ENCODE measurements around the gene TESK2. TPM values are rescaled to one million over a fixed set of nuclear protein-coding genes. Genes with fewer than 3 reads are reported as not detected.

TESK2 gene
- total RNA-seq, 2 experiments from 2014 or later, result 4.9 to 6.6 TPM

GRCh38 chr1:45326627-45327623, 164.0 kb downstream of the TESK2 start, which contains the start of gene HPDL:
Gene HPDL (plus strand): TSS chr1:45326895. CDS start chr1:45327149, 254 bp downstream.
- DNase-seq (ENCODE audit: low spot score), result peak; percentile 84
- ChIA-PET CTCF (ENCODE audit: unreplicated experiment) (interaction anchor here (0.6 kb wide), 1 partner anchor 24 kb away, joined by 7 read pairs; no protein-coding TSS in a partner anchor), POLR2A (interaction anchor here (0.6 to 7.5 kb wide), 11 partner anchors 9 to 172 kb away, joined by 3 to 45 read pairs (median 3); partner anchors contain the start of genes MUTYH and TOE1)
- peaks cover 7% of the 10 kb centered on the region for H3K36me3 ChIP-seq (ENCODE audit: insufficient read depth, low read length)
- intact Hi-C loops (cut with micrococcal nuclease; ENCODE audit: unreplicated experiment), result loop anchor here (2.0 kb wide), 1 partner anchor 22 kb away; no protein-coding TSS in a partner anchor
- H3K27ac ChIP-seq (ENCODE audit: low read depth, low read length, poor library complexity, severe bottlenecking), result peak within 1 kb of the TSS; percentile 57
- no peak for TF ChIP-seq EZH2phosphoT487 (IDR thresholded peaks at IDR 0.05; ENCODE audit: borderline replicate concordance, low read depth, low read length)
- TF ChIP-seq CTCF (conservative IDR thresholded peaks at IDR 0.05; ENCODE audit: low read length), result peak; percentile 43; the same call in 1 of the 2 replicates
- H3K4me3 ChIP-seq (ENCODE audit: low read depth, low read length, poor library complexity, severe bottlenecking), result peak within 1 kb of the TSS; percentile 71
- H4K20me1 ChIP-seq (ENCODE audit: insufficient read depth, low read length), result no peaks in the 10 kb centered on the region
- H3K4me1 ChIP-seq (ENCODE audit: insufficient read depth, low read length, poor library complexity, severe bottlenecking), result peaks cover 34% of the 10 kb centered on the region
- peak within 1 kb of the TSS; percentile 86 for H3K4me2 ChIP-seq (ENCODE audit: low read length)
- peaks cover 7% of the 10 kb centered on the region; the same call in 1 of the 2 replicates for H3K79me2 ChIP-seq (ENCODE audit: insufficient read depth, low read depth, low read length)
- H2AFZ ChIP-seq (ENCODE audit: low read length), result peak within 1 kb of the TSS; percentile 23; the same call in 1 of the 2 replicates
- H3K9me2 ChIP-seq (ENCODE audit: insufficient read depth, low read length), result no peaks in the 10 kb centered on the region
- H3K9me3 ChIP-seq (ENCODE audit: low read length), result no peaks in the 10 kb centered on the region
- no TSS peak for BruUV-seq (replicated peaks)

DNA sequence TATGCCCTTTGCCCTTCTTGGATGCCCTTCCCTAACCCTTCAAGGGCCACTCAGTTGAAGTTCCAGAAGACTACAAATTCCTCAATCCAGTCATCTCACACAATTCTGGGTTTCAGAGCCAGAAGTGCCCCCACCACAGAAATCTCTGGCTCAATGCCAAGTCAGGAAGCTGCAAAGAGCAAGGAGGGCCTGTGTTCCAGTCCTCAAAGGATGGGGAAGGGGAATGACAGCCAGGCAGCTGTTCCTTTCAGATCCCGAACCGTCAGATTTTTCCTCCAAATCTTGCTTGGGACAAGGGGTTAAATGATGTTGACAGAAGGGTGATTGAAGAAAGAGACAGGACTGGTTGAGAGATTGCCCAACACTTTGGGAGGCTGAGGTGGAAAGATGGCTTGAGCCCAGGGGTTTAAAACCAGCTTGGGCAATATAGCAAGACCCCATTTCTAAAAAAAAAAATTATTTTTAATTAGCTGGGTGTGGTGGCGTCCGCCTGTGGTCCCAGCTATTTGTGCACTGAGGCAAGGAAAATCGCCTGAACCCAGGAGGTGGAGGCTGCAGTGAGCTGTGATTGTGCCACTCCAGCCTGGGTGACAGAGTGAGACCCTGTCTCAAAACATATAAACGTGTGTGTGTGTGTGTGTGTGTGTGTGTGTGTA, 165.0 kb downstream of the TESK2 start:
- no TSS peak for BruUV-seq (replicated peaks)
- no peak for TF ChIP-seq EZH2phosphoT487 (IDR thresholded peaks at IDR 0.05; ENCODE audit: borderline replicate concordance, low read depth, low read length)
- no peak for TF ChIP-seq CTCF (conservative IDR thresholded peaks at IDR 0.05; ENCODE audit: low read length)
- POLR2A ChIA-PET, result interaction anchor here (0.6 to 7.5 kb wide), 8 partner anchors 8 to 172 kb away, joined by 3 to 45 read pairs (median 3); partner anchors contain the start of genes MUTYH and TOE1
- no peak for DNase-seq (ENCODE audit: low spot score)
- intact Hi-C loops (cut with micrococcal nuclease; ENCODE audit: unreplicated experiment), result loop anchor here (2.0 kb wide), 1 partner anchor 21 kb away; no protein-coding TSS in a partner anchor
- Histone ChIP-seq H4K20me1 (ENCODE audit: insufficient read depth, low read length) (no peaks in the 10 kb centered on the region), H3K4me2 (ENCODE audit: low read length) (peak overlapping the region; percentile 86), H2AFZ (ENCODE audit: low read length) (peak overlapping the region; percentile 23; the same call in 1 of the 2 replicates), H3K9me3 (ENCODE audit: low read length) (no peaks in the 10 kb centered on the region), H3K4me1 (ENCODE audit: insufficient read depth, low read length, poor library complexity, severe bottlenecking) (peaks cover 40% of the 10 kb centered on the region), H3K36me3 (ENCODE audit: insufficient read depth, low read length) (peaks cover 5% of the 10 kb centered on the region; the same call in 1 of the 2 replicates), H3K4me3 (ENCODE audit: low read depth, low read length, poor library complexity, severe bottlenecking) (peak overlapping the region; percentile 71), H3K27ac (ENCODE audit: low read depth, low read length, poor library complexity, severe bottlenecking) (no peak overlapping the region), H3K9me2 (ENCODE audit: insufficient read depth, low read length) (no peaks in the 10 kb centered on the region), H3K79me2 (ENCODE audit: insufficient read depth, low read depth, low read length) (peaks cover 7% of the 10 kb centered on the region; the same call in 1 of the 2 replicates)
- CTCF ChIA-PET (ENCODE audit: unreplicated experiment), result interaction anchor here (0.6 kb wide), 1 partner anchor 139 kb away, joined by 7 read pairs; no protein-coding TSS in a partner anchor

Measured in OCI-LY7 (cell line).